ENCODE results near the gene HBG1. TPM values are rescaled to one million over a fixed set of nuclear protein-coding genes. Genes with fewer than 3 reads are reported as not detected.

Gene HBG1
- polyA plus RNA-seq, 1 experiment, result not detected

DNA sequence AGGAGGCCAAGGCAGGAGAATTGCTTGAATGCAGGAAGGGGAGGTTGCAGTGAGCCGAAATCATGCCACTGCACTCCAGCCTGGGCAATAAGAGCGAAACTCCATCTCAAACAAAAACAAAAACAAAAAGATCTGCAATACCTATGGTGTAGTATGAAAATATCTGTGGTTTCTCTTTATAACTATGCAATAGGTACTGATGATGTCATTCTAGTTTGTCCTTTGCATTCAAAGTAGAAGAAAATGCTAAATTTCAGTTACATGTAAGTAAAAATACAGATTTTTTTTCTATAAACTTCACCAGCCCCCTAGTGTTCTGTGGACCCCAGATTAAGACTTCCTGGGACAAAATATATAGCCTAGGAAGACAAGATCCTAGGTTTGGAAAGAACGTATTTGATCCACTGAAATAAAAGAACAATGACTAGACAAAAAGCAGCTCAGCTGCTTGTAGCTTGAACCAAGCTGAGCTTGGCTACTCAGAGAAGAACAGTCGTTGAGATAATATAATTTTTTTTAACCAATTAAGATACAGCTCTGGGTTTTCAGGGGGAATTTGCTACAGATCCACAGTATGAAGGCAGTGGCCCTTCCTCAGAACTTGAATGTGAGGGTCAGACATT, 22.8 kb upstream of the HBG1 start:
- Histone ChIP-seq H3K27me3 (ENCODE audit: control insufficient read depth, insufficient read depth, low read length) (no peaks in the 10 kb centered on the region), H3K4me3 (ENCODE audit: low read depth, low read length) (no peak overlapping the region), H3K36me3 (ENCODE audit: control insufficient read depth, insufficient read depth, low read length) (no peaks in the 10 kb centered on the region)
- TF ChIP-seq, protein P1, sequence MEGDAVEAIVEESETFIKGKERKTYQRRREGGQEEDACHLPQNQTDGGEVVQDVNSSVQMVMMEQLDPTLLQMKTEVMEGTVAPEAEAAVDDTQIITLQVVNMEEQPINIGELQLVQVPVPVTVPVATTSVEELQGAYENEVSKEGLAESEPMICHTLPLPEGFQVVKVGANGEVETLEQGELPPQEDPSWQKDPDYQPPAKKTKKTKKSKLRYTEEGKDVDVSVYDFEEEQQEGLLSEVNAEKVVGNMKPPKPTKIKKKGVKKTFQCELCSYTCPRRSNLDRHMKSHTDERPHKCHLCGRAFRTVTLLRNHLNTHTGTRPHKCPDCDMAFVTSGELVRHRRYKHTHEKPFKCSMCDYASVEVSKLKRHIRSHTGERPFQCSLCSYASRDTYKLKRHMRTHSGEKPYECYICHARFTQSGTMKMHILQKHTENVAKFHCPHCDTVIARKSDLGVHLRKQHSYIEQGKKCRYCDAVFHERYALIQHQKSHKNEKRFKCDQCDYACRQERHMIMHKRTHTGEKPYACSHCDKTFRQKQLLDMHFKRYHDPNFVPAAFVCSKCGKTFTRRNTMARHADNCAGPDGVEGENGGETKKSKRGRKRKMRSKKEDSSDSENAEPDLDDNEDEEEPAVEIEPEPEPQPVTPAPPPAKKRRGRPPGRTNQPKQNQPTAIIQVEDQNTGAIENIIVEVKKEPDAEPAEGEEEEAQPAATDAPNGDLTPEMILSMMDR (IDR thresholded peaks at IDR 0.05; ENCODE audit: insufficient read depth, low read depth, low read length), result no peak
- ChIA-PET POLR2A (no interaction called here), CTCF (no interaction called here)
- DNase-seq (ENCODE audit: low read depth), result no peak

DNA sequence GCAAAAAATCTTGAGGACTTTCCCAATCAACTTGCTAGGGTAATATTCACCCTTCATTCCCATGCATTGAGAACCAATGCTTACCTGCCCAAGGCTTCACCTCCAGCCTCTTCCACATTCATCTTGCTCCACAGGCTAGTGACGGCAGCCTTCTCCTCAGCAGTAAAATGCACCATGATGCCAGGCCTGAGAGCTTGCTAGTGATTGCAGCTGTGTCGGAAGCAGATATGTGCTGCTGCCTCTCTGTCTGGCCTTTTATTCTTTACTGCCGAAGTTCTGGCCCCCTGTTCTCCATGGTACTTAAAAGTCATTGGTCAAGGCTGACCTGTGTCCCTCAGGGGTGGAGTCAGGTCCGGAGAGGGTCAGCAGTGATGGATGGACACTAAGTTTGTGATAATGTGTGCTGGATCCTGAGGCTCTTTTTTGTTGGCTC, 20.1 kb upstream of the HBG1 start, which contains the start of gene HBE1:
Gene HBE1 (minus strand): TSS at position 231 of the 433 bp plus-strand sequence. CDS start 55 bp downstream, at position 176.
- TF ChIP-seq, protein P1 (IDR thresholded peaks at IDR 0.05; ENCODE audit: insufficient read depth, low read depth, low read length), result no peak
- no peak within 1 kb of the TSS for H3K4me3 ChIP-seq (ENCODE audit: low read depth, low read length)
- H3K36me3 ChIP-seq (ENCODE audit: control insufficient read depth, insufficient read depth, low read length), result no peaks in the 10 kb centered on the region
- H3K27me3 ChIP-seq (ENCODE audit: control insufficient read depth, insufficient read depth, low read length), result no peaks in the 10 kb centered on the region
- ChIA-PET POLR2A (no interaction called here), CTCF (no interaction called here)
- no peak for DNase-seq (ENCODE audit: low read depth)

DNA sequence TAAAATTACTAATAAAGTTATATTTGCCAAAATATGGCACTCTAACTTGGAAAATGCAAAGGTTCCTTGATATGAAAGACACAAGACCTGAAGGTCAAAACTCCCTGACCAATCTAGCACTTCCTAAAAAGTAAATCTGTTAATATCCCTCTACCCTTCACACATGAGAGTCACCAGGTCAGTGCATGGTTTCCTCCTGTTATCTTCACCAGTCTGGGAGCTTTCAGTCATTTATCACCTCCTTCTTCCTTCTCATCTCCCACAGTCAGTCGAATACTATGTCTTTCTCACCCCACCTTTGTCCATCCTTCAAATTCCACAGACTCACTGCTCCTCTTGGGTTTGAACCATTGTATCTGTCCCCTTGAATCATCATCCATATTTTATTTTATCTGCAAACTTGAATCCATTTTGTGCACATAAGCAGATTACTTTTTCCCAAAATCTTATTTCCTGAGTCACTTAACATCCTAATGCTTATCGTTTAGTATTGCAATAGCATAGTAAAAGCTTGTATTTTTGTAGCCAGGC, 17.4 kb upstream of the HBG1 start:
- DNase-seq (ENCODE audit: low read depth), result no peak
- Histone ChIP-seq H3K27me3 (ENCODE audit: control insufficient read depth, insufficient read depth, low read length) (no peaks in the 10 kb centered on the region), H3K36me3 (ENCODE audit: control insufficient read depth, insufficient read depth, low read length) (no peaks in the 10 kb centered on the region), H3K4me3 (ENCODE audit: low read depth, low read length) (no peak overlapping the region)
- TF ChIP-seq, protein P1 (IDR thresholded peaks at IDR 0.05; ENCODE audit: insufficient read depth, low read depth, low read length), result no peak
- ChIA-PET POLR2A (no interaction called here), CTCF (no interaction called here)

DNA sequence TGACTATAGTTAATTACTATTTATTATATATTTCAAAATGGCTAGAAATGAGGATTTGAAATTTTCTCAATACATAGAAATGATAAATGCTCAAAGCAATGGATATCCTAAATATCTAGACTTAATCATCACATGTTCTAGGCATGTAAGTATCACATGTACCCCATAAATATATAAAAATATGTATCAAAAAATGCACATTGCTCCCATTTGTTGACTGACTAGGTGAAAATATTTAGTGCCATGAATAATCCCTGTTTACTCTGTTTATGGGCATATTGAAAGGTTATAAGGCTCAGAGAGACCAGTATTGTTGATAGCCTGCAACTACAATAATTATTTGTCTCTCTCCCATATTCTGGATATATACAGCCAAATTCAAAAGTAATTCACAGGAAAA, 17.0 kb upstream of the HBG1 start:
- TF ChIP-seq, protein P1 (IDR thresholded peaks at IDR 0.05; ENCODE audit: insufficient read depth, low read depth, low read length), result no peak
- no peak overlapping the region for H3K4me3 ChIP-seq (ENCODE audit: low read depth, low read length)
- ChIA-PET POLR2A (no interaction called here), CTCF (no interaction called here)
- H3K27me3 ChIP-seq (ENCODE audit: control insufficient read depth, insufficient read depth, low read length), result no peaks in the 10 kb centered on the region
- H3K36me3 ChIP-seq (ENCODE audit: control insufficient read depth, insufficient read depth, low read length), result no peaks in the 10 kb centered on the region
- no peak for DNase-seq (ENCODE audit: low read depth)

DNA sequence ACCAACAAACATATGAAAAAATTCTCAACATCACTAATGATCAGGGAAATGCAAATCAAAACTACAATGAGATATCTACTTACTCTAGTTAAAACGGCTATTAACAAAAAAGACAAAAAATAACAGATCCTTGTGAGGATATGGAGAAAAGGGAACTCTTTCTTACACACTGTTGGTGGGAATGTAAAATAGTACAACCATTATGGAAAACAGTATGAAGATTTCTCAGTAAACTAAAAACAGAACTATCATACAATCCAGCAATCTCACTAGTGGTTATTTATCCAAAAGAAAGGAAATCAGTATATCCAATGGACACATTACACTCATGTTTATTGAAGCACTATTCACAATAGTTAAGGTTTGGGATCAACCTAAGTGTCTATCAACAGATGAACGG, 16.2 kb upstream of the HBG1 start:
- no peak for DNase-seq (ENCODE audit: low read depth)
- CTCF ChIA-PET, result interaction anchor here (1.9 kb wide), 1 partner anchor 14 kb away, joined by 5 read pairs; no protein-coding TSS in a partner anchor
- no peaks in the 10 kb centered on the region for H3K27me3 ChIP-seq (ENCODE audit: control insufficient read depth, insufficient read depth, low read length)
- POLR2A ChIA-PET, result no interaction called here
- no peaks in the 10 kb centered on the region for H3K36me3 ChIP-seq (ENCODE audit: control insufficient read depth, insufficient read depth, low read length)
- no peak overlapping the region for H3K4me3 ChIP-seq (ENCODE audit: low read depth, low read length)
- TF ChIP-seq, protein P1 (IDR thresholded peaks at IDR 0.05; ENCODE audit: insufficient read depth, low read depth, low read length), result no peak

All from BJ (cell line).